Nasal cavity respiratory epithelium epithelial cell of viscerocranial mucosa (primary cell): Measurements from ENCODE around the gene CA7. TPM values are rescaled to one million over a fixed set of nuclear protein-coding genes. Genes with fewer than 3 reads are reported as not detected.

ENCODE experiments used
- total RNA-seq: library from RNA; depleted of rRNA; stranded (reverse); fragments of >200 nt; gene quantifications from 2 replicates; pipeline ENCODE4 v1.2.3, GENCODE V29; 2014

CA7 gene
- not detected in 2 replicates for total RNA-seq

GRCh38 chr16:66844342-66845079, at the start of gene CA7:
Gene CA7 (plus strand): TSS chr16:66844414. CDS start chr16:66844488, 74 bp downstream.

GRCh38 chr16:66801320-66802105, 42.7 kb upstream of the CA7 start, which contains the start of gene TERB1:
Gene TERB1 (minus strand): TSS chr16:66801584. CDS start chr16:66796798, 4,786 bp downstream.

GRCh38 chr16:66830422-66831404, 13.5 kb upstream of the CA7 start, which contains the start of gene NAE1:
Gene NAE1 (minus strand): TSS chr16:66830976. CDS start chr16:66830899, 77 bp downstream.

GRCh38 chr16:66880288-66881013, 36.2 kb downstream of the CA7 start, which contains the start of gene PDP2:
Gene PDP2 (plus strand): TSS chr16:66880515. CDS start chr16:66884285, 3,770 bp downstream.

Other genes with a start within 250 kb of the CA7 start
- 1.4 and 9.4 TPM in 2 replicates for gene CMTM3, start 239.7 kb upstream of the CA7 start, total RNA-seq
- 86.5 and 91.1 TPM in 2 replicates for gene CMTM4, start 147.7 kb upstream of the CA7 start, total RNA-seq
- 94.0 and 102 TPM in 2 replicates for gene DYNC1LI2, start 92.8 kb upstream of the CA7 start, total RNA-seq
- gene TERB1, start 42.8 kb upstream of the CA7 start, total RNA-seq, result under 0.01 and 0.14 TPM in 2 replicates
- gene NAE1, start 13.4 kb upstream of the CA7 start, total RNA-seq, result 64.6 and 77.6 TPM in 2 replicates
- 13.3 and 17.0 TPM in 2 replicates for gene PDP2, start 36.1 kb downstream of the CA7 start, total RNA-seq
- 0.07 and 1.0 TPM in 2 replicates for gene CDH16, start 74.5 kb downstream of the CA7 start, total RNA-seq
- 3.1 and 35.2 TPM in 2 replicates for gene RRAD, start 81.1 kb downstream of the CA7 start, total RNA-seq
- gene CIAO2B, start 90.0 kb downstream of the CA7 start, total RNA-seq, result 97.0 and 215 TPM in 2 replicates
- gene CES2, start 91.1 kb downstream of the CA7 start, total RNA-seq, result 41.4 and 130 TPM in 2 replicates
- gene CES3, start 116.9 kb downstream of the CA7 start, total RNA-seq, result 1.4 TPM in 2 replicates
- gene CES4A, start 144.2 kb downstream of the CA7 start, total RNA-seq, result 1.4 and 2.0 TPM in 2 replicates
- gene CBFB, start 184.7 kb downstream of the CA7 start, total RNA-seq, result 86.8 and 120 TPM in 2 replicates